HEK293 (cell line): ENCODE data around the gene PLCB1.

Experiments used
- KLF7 ChIP-seq: fragments of 450-650 bp; formaldehyde crosslinking; IDR thresholded peaks from 2 replicates; pipeline ENCODE4 v1.5.1; 2016; ENCODE audit warnings: missing biosample characterization, missing genetic modification characterization, borderline replicate concordance
- ZBTB7A ChIP-seq: fragments of 450-650 bp; formaldehyde crosslinking; IDR thresholded peaks from 2 replicates; pipeline ENCODE4 v1.5.1; 2016; ENCODE audit warnings: low read depth, missing biosample characterization, missing genetic modification characterization

DNA sequence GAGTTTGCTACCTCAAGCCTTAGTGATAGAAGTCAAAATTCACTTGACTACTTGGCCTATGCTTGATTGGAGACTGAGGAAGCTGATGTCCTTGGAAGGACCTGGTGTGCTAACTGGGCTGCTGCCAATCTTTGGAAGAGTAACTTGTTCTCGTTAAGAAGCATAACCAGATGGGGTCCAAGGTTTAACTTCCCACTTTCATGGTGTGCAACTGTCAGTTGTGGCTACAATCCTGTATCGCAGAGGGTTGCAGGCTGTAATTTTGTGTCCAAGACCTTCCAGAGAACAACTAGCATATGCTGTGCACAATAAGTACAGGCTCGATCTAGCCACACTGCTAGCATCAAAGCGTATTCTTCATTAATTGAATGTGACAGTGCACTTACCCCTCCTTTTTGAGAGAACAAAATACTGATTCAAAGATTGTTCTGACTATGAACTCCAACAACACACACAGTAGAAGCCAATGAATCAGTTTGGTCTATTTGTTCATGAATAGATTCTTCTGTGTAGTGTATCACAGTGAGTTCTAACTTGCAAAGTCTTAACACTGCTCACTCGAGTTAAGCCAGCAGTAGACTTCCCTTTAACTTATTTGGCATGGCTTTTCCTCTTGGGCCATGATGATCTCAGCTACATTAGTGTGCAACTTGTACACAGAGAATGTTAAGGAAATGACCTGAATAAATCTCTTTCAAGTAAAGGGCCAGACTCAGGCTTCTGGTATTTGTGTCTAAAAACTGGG is 15.8 kb upstream of the PLCB1 start:
- TF ChIP-seq KLF7 (tag by site-specific recombination) (no peak), ZBTB7A (tag by site-specific recombination) (no peak)
